ENCODE data around the gene CLIC3.

Gene CLIC3

GRCh38 chr9:136963341-136963740 lies 33.0 kb downstream of the CLIC3 start:
- no peak for DNase-seq

- no peak for DNase-seq
Measured at GRCh38 chr9:136962701-136963248, 33.6 kb downstream of the CLIC3 start.

GRCh38 chr9:136962163-136962562 lies 34.2 kb downstream of the CLIC3 start:
- DNase-seq: no peak

- no peak for DNase-seq
Measured at GRCh38 chr9:136961279-136962065, 34.9 kb downstream of the CLIC3 start.

GRCh38 chr9:136960938-136961275 lies 35.5 kb downstream of the CLIC3 start:
- DNase-seq: no peak

GRCh38 chr9:136960212-136960937 lies 36.0 kb downstream of the CLIC3 start:
- DNase-seq: no peak

- no peak for DNase-seq
Measured at GRCh38 chr9:136958898-136959850, 37.2 kb downstream of the CLIC3 start.

- no peak for DNase-seq
Measured at GRCh38 chr9:136958473-136958872, 37.9 kb downstream of the CLIC3 start.

GRCh38 chr9:136957901-136958300 lies 38.5 kb downstream of the CLIC3 start:
- no peak for DNase-seq

- no peak for DNase-seq
Measured at GRCh38 chr9:136957461-136957860, 38.9 kb downstream of the CLIC3 start.

GRCh38 chr9:136956604-136957003 lies 39.8 kb downstream of the CLIC3 start:
- no peak for DNase-seq

GRCh38 chr9:136955943-136956335 lies 40.4 kb downstream of the CLIC3 start:
- DNase-seq: no peak

- no peak for DNase-seq
Measured at GRCh38 chr9:136955202-136955942, 41.0 kb downstream of the CLIC3 start.

- DNase-seq: no peak
Measured at GRCh38 chr9:136954270-136955083, 41.9 kb downstream of the CLIC3 start.

GRCh38 chr9:136953771-136954269 lies 42.5 kb downstream of the CLIC3 start:
- DNase-seq: no peak

- no peak for DNase-seq
Measured at GRCh38 chr9:136952876-136953770, 43.2 kb downstream of the CLIC3 start.

- no peak for DNase-seq
Measured at GRCh38 chr9:136952321-136952850, 44.0 kb downstream of the CLIC3 start.

- DNase-seq: no peak
Measured at GRCh38 chr9:136951541-136952320, 44.6 kb downstream of the CLIC3 start, which contains the start of gene LCN12. TSS of gene LCN12 (plus strand) at chr9:136952273. CDS start at chr9:136952328, 55 bp downstream.
